GM04504 (cell line): ENCODE results near the gene SCUBE1.

Source experiments
- DNase-seq: peaks from one replicate; pipeline ENCODE4 v3.0.0-alpha.2; 2012; ENCODE audit warnings: low read depth

Gene SCUBE1

DNA sequence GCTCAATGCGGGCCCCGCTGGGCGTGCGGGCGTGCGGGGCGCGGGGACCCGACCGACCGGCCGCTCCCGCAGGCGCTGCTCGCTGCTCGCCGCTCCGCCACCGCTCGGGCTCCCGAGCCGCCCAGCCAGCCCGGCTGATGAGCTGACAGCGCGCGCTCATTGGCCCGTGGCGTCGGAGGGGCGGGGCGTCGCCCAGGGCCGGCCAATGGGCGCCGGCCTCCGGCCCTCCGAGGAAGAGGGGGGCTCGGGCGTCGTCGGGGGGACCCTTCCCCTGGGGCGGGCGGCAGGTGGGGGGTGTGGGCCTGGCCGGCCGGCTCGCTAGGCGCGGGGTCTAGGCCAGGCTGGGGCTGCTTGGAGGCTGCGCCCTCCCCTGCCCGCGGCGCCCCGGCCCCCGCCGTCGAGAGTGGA lies at the start of gene SCUBE1:
Gene SCUBE1, minus strand, starts transcription at position 111 of the 408 bp plus-strand sequence. CDS start 111 bp downstream, outside the sequence.
- DNase-seq: no peak

DNA sequence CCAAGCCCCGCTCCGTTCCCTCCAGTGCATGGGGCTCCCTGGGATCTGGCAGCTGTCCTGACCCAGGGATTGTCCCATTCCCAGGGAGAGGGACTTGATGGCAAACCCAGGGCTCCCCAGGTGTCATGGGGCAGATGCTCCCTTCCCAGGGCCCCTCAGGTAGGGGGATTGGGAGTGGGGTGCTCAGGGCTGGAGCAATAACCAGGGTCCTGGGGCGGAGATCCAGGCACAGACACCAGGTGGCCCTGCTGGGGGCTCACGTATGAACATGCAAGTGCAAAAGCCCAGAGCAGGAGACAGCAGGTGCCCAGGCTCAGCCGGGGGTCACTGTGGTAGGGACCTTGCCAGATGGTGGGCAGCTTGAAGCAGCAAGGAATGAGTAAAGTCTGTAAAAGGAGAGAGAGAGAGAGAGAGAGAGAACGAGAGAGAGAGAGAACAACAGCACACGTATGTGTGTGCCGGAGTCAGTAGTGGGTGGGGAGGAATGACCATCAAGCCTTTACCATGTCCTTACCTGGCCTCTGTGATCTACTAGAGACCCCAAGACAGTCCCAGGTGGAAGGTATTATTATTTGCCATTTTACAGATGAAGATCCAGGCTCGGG lies 49.3 kb upstream of the SCUBE1 start:
- DNase-seq: no peak

DNA sequence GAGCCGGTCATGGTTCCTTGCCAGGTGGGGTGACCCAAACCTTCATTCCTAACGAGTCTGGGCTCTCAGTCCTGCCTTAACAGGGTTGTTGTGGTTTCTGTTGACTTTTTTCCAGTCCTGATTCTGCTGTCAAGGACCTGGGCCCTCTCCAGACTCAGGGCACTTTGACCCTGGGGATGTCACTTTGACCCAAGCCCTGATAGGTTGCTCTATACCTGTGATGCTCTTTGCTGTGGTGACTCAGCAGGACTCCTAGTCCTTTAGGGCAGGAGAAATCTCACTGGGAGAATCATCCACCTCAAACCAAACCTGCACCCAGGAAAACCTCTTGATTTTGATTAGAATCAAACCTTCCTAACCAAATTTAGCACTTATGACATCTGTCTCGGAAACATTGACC lies 48.1 kb upstream of the SCUBE1 start:
- DNase-seq: no peak

DNA sequence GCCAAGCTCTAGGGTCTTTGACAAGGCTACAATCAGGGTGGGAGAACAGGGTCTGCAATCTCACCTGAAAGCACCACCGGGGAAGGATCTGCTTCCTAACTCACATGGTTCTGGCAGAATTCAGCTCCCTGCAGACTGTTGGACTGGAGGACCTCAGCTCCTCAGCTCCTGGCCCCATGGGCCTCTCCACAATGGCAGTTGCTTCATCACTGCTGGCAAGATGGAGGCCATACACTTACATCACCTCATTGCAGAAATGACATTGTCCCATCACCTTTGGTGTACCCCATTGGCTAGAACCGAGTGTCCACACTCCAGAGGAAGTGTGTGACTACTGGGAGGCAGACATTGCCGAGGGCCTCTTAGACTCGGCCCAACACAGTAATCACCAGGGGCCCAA lies 47.7 kb upstream of the SCUBE1 start:
- DNase-seq: no peak

DNA sequence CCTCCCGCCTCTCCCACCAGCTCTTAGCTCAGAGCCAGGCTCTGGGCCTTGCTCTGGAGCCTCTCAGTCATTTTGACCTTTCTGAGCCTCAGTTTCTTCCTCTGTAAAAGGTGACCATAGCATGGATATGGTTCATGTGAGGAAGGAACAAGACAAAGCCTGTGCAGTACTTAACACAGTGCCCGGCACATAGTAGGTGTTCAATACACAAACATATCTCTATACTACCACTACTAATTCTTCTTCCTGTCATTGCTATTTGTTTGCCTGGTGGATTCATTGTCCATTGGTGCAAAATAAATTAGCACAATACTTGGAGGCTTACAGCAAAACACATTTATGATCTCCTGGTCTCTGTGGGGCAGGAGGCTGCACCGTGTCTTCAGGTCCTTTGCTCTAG lies 47.0 kb upstream of the SCUBE1 start:
- DNase-seq: no peak

DNA sequence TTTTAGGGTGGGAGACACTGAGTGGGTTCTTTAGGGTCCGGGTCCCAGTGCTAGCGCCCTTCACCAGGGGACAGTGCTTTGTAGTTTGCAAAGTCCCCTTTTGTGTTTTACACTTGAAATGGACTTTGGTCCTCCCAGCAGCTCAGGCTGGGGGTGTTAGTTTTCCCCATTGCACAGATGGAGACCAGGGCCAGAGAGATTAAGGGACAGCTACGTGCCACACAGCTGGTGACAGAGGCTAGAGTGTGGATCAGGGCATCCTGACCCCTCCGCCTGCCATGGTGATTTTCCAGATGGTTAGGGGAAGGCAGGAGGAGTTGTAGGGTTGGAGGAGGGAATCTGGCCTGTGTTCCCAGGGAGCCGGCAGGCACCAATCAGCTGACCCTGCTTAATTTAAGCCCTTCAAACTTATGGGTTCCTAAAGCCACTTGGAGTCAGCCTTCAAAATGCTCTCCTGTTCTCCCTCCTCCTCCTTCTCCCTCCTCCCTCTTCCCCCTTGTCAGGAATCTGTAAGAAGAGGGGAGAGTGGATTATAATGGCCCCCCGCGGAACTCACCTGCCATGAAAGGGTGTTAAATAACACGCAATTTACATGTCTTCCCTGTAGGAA lies 46.2 kb upstream of the SCUBE1 start:
- no peak for DNase-seq

DNA sequence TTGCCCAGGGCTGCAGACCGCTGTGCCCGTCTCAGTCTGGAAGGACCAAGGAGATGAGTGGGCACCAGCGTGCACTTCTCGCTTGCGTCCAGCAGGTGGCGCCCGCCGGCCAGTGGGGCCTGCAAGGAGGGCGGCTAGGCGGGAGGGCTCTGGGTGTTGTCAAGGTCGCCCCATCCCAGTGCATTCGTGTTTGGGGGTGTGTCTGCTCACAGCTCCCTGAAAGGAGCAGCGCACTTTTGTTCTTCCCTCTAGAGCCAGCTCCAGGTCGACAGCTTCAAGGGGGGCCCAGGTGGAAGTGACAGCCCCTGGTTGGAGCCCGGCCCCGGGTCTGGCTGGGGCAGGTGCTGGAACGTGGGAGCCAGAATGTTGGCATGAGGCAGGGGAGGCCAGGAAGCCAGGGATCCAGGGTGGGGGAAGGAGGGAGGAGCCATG lies 45.3 kb upstream of the SCUBE1 start:
- DNase-seq: peak; percentile 16

DNA sequence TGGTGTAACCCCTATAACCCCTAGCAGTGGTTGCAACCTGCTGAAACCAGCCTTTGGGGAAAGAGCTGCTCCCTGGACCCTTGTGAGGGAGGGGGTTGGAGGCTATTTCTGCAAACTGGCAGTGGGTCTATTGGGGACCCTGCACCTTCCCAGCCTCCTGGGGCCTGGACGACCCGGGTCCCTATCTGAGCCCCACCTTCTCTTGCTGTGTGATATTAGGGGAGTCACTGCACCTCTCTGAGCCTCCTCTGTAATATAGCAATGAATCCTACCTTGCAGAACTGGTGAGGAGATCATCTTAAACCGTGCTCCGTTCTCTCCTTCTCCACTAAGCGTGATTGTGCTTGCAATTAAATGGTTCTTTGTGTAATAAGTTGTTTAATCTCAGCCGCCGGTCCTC lies 44.6 kb upstream of the SCUBE1 start:
- DNase-seq: no peak

DNA sequence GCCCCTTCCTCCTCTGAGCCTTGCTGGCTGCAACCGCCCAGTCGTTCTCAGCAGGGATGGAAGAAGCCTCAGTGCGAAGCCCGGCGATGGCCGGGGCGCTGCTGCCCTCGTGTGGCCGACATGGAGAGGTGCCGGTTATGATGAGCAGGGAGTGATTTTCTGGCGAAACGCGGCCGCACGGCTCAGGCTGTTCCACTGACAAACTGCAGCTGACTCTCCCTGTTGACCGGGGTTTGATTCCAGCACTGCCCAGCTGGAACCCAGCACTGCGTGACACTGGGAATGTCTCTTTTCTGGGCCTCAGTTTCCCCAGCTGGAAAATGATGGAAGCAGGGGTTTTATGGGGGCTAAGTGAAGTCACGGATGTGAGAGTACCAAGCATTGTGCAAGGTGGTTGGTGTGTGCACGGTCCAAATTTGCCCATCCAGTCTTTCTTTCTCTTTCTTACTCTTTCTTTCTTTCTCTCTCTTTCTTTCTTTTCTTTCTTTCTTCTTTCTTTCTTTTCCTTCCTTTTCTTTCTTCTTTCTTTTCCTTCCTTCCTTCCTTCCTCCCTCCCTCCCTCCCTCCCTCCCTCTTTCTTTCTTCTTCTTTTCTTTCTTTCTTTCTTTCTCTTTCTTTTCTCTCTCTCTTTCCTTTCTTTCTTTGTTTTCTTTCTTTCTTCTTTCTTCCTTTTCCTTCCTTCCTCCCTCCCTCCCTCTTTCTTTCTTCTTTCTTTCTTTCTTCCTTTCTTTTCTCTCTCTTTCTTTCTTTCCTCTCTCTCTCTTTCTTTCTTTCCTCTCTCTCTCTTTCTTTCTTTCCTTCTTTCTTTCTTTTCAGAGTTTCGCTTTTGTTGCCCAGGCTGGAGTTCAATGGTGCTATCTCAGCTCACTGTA lies 42.8 kb upstream of the SCUBE1 start:
- DNase-seq: peak; percentile 46

DNA sequence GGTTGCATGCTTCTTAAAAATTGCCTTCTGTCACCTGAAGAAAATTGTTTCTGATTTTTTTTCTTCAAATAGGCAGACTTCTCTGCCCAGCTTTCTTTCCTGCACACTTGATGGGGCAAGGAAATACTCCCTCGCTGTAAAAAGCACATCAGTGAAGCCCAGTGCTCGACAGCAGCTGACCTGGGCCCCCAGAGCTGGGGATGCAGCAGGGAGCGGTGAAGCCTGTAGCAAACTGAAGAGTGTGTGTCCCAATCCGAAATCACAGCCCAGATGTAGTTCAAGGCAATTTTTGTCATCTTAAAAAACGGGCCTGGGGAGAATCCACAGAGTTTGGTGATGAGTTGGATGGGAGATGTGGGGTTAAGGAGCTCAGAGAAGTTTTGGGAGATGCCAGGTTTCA lies 41.7 kb upstream of the SCUBE1 start:
- DNase-seq: no peak

DNA sequence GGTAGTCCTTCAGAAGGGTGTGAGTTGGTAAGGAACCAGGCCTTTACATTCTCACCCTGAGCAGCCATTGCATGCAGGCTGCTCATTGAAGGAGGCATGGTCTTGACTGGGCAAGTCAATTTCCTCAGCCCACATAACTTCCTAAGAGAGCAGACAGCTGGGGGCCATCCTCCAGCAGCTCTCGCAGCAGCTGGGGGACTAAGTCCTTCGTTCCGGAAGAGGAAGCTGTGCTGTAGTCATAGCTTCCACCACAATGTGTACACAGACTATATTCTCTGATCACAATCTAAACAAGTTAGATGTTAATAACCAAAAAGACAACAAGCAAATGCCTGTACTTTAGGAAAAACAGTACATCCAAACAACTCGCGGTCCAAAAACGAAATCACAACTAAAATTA lies 38.5 kb upstream of the SCUBE1 start:
- no peak for DNase-seq

DNA sequence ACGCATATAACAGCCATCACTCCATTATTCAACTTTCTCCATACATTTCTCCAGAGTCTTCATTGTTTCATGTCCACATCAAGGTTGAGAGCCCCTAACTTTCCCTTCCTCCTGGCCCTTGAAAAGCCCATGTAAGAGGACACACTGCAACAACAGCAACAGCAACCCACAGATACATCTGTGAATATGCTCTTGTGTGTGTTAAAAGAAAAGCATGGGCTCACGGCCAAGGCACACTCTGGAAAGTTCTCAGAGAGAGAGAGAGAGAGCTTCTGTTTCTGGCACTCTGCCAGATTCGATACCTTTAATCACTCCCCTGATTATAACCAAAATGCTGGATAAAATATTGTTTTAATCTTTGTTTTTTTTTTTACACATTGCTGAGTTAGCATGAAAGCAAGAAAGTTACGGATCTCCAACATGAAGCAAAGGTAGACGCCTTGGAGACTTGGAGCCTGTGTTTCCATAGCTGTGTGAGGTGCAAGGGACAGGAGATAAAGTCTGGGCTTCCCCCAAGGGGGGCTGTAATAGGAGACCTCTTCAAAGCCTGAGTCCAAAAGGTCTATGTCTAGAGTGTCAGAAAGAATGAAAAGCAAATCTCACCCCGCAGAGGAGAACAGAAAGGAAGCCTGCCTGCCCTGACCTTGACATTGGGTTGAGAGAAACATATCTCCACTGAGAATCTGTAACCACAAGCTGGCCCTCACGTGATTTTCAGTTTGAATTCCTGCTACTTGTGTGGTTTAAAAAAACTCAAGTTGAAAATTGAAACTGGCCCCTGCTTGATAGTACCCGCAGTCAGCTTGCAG lies 34.9 kb upstream of the SCUBE1 start:
- DNase-seq: no peak

DNA sequence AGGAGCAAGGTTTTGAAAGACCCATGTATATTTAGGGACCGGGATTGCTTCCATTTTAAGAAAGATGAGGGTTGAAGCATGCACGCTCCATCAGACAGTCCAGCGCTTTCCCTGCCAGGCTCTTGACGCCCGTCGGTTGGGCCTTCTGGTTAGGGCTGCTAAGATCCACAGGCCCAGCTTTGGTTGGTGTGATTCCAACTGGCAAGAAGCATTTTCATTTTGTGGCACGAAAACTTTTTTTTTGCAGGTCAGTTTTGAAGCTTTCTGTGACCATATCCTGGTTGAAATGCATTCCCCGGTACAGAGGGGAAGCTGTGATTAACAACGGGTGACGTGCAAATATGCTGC lies 34.4 kb upstream of the SCUBE1 start:
- no peak for DNase-seq

DNA sequence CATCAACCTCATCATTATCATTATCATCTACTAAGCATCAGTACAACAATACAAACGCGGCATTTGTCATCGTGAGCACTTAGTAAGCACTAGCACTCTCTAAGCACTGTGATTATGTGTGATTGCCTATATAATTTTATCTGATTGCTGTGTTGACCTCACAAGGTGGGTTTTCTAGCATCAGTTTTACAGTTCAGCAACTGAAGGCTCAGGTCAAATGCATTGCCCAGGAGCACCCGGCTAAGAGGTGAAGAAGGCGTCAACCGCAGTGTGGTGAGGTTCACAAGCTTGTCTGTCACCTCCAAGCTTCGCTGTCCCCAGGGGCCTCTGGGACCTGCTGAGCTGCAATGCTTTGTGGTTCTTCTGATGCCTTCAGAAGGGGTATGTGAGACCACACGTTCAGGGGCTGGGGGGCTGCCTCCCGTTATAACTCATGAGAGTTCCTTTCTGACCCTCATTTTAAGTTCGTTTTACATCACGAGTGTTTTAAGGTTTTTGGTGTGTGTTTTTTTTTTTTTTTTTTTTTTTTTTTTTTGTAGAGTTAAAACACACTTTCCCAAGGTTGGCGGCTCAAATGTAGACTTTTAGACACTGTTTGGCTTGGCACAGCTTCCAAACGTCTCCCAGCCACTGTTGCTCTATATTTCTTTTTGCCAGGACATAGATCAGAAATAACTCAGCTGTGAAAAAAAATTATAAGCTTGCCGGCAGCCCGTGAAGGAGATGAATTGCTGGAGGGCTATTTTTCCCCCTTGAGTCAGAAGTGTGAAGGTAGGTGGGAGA lies 33.8 kb upstream of the SCUBE1 start:
- DNase-seq: no peak

DNA sequence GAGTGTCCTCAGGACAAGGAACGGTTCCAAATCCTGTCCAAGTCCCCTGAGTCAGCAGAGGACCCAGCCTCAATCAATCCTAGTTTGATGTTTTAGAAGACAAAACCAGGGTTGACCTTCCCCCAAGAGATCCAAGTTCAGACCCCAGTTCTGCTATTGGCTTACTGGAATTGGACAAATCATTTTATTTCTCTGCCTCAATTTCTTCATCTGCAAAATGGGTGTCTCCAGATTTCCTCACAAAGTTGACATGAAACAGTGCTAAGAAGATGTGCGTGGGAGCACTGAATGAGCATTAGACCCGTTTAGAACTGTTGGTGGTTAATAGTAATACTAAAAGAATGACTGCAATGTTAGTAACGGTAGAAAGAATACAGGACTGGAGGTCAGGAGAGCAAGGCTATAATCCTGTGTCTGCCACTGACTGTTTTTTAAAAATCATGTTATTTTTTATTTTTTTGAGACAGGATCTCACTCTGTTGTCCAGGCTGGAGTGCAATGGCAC lies 32.8 kb upstream of the SCUBE1 start:
- no peak for DNase-seq

DNA sequence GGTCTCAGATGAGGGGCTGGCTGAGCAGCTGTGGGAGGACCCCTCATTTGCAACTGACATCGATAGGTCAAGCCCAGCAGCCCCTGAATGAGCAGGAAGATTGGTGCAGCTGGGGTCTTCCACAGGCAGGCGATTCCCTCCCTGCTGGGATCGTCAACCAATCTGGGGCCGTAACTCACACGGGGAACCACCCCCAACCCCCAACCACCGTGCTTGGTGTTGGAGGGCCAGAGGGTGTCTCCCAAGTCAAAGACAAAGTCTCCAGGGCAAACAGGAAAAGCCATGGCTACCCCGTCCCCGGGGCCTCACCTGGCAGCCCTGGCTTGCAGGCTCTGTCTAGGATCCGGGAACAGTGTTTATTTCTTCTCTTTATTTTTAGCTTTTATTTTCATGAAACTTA lies 26.9 kb upstream of the SCUBE1 start:
- DNase-seq: no peak

DNA sequence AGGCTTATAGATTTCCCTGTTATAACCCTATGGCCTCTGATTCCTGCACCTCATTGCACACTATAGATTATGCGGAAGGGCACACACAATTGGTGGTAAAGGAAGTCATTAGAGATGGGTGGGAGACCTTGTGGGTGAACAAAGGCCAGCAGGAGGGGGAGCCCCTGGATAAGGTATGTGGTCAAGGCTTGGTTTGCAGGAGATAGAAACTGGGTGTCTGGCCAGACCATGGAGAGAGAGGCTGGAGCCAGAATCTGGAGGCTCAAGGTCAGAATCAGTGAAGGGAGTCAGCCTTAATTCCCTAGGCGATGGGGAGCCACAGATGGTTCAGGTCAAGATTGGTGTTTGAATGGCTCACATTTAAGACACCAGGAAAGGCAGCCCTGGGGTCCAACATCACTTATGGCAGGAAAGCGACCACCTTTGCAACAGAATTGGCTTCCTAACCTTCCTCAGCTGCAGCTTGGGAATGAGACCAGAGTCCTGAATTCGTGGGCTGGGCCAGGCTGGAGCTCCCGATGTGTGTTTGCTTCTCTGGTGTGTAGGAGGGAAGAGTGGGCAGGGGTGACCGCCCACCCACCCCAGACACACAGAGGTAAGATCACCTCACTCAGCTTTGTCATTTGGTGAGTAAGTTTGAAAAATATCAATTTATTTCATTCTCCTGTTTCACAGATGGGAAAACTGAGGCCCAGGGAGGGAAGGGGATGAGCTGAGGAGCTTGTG lies 22.7 kb upstream of the SCUBE1 start:
- DNase-seq: no peak

DNA sequence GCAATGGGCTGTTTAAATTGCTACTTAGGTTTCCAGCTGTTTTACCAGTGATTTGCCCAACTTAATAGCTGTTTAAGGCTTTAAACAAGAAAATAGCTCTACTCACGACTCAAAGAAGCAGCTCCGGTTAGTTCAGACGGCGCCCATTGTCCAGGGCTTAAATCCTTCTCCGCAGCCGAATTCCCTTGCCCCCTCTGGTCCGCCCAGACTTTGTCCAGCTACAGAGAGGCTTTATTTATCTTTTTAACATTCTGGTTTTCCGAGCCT lies 20.9 kb upstream of the SCUBE1 start:
- DNase-seq: no peak

DNA sequence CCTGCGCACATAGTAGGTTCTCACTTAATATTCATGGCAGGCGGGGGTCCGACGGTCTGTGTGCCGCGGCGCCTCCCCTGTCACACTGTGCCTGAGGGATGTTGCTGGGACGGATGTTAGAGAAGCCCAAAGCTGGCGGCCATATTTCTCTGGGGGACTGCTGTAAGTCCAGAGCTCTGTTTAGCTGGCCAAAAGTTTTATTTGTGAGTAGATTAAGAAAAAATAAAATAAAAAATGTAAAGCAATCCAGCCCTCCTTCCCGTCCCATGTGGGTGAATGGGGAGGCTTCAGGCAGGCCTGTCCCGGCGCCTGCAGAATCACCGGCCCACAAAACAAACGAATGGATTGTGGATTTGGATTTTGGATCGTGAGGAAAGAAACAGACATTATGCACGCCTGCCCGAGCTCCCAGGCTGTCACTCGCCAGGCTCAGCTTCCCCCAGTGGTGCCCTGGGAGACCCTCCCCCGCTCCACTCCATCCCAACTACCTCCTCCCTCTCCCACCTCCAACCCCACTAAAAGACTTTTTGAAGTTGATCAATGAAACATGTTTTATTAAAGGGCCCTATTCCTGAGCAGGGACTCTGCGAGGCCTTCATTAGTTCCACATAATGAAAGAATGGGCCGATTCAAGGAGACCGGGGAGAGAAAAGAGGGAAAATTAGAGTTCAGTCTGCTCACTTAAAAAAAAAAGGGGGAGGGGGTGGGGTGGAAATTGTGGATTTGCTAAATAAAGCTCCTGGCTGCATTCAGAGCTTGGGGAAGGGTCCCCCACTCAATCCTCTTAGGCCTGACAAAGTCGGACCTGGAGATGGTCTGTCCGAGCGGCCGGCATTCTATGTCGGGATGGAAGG lies 20.4 kb upstream of the SCUBE1 start:
- DNase-seq: no peak

DNA sequence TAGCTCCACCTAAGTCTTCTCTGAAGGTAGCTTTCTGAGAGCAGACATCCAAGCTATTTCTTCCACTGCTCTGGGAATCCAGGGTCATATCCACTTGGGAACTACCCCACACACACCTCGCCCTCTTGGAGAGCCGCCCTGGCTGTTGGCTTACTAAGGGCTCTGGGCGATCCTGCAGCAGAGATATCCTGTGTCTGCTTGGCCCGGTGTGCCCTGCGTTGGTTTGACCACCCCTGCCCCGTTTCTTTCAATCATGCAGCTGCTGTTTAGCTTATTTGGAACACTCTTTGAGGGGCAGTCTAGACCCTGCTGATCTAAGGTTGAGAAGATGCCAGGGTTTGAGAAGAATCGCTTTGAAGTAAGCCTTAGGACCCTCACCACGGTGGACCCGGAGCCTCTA lies 17.4 kb upstream of the SCUBE1 start:
- no peak for DNase-seq
